H9 (cell line): ENCODE data around the gene SULT2A1. TPM values are rescaled to one million over a fixed set of nuclear protein-coding genes. Genes with fewer than 3 reads are reported as not detected.

Experiments
- DNase-seq: peaks from one replicate; pipeline ENCODE4 v3.0.0-alpha.2; 2017
- H2AFZ ChIP-seq: one replicate; pipeline ENCODE4 v1.6.1; 2013; ENCODE audit warnings: mild to moderate bottlenecking, low read length, control low read depth, moderate library complexity
- H2AK5ac ChIP-seq: 2 replicates; pipeline ENCODE4 v1.6.1; 2013; ENCODE audit warnings: low read length, control low read depth, mixed read lengths; ENCODE audit not compliant: insufficient read length
- H2BK120ac ChIP-seq: one replicate; pipeline ENCODE4 v1.6.1; 2013; ENCODE audit warnings: low read depth, mild to moderate bottlenecking, low read length, control low read depth, inconsistent platforms; ENCODE audit not compliant: poor library complexity, severe bottlenecking
- H2BK12ac ChIP-seq: 2 replicates; pipeline ENCODE4 v1.6.1; 2013; ENCODE audit warnings: low read length, control low read depth, mixed read lengths, low read depth; ENCODE audit not compliant: insufficient read length
- H2BK15ac ChIP-seq: 2 replicates; pipeline ENCODE4 v1.6.1; 2013; ENCODE audit warnings: low read depth, low read length, control low read depth
- H2BK20ac ChIP-seq: one replicate; pipeline ENCODE4 v1.6.1; 2013; ENCODE audit warnings: low read depth, mild to moderate bottlenecking, low read length, control low read depth, inconsistent platforms; ENCODE audit not compliant: poor library complexity, severe bottlenecking
- H2BK5ac ChIP-seq: 2 replicates; pipeline ENCODE4 v1.6.1; 2013; ENCODE audit warnings: low read length, control low read depth, mixed read lengths; ENCODE audit not compliant: insufficient read length
- H3K14ac ChIP-seq: 2 replicates; pipeline ENCODE4 v1.6.1; 2013; ENCODE audit warnings: low read length, control low read depth; ENCODE audit not compliant: insufficient read depth
- H3K18ac ChIP-seq: 2 replicates; pipeline ENCODE4 v1.6.1; 2013; ENCODE audit warnings: low read depth, mild to moderate bottlenecking, mixed read lengths, low read length, control low read depth; ENCODE audit not compliant: insufficient read length
- H3K23ac ChIP-seq: 2 replicates; pipeline ENCODE4 v1.6.1; 2013; ENCODE audit warnings: low read length, control low read depth, mixed read lengths, low read depth; ENCODE audit not compliant: insufficient read length
- H3K23me2 ChIP-seq: 2 replicates; pipeline ENCODE4 v1.6.1; 2013; ENCODE audit warnings: low read depth, mild to moderate bottlenecking, mixed read lengths, low read length, control low read depth; ENCODE audit not compliant: insufficient read length, poor library complexity, severe bottlenecking
- H3K27ac ChIP-seq: 2 replicates; pipeline ENCODE4 v1.5.1; 2013; ENCODE audit warnings: low read length, control low read depth, mixed read lengths, low read depth; ENCODE audit not compliant: insufficient read length
- H3K27me3 ChIP-seq: 2 replicates; pipeline ENCODE4 v1.6.1; 2013; ENCODE audit warnings: low read length, control low read depth, inconsistent platforms; ENCODE audit not compliant: insufficient read depth
- H3K4ac ChIP-seq: 2 replicates; pipeline ENCODE4 v1.6.1; 2013; ENCODE audit warnings: low read depth, mild to moderate bottlenecking, control low read depth, inconsistent platforms, low read length, moderate library complexity
- H3K4me1 ChIP-seq: 2 replicates; pipeline ENCODE4 v1.6.1; 2013; ENCODE audit warnings: low read length, control low read depth, inconsistent platforms; ENCODE audit not compliant: insufficient read depth
- H3K4me2 ChIP-seq: 2 replicates; pipeline ENCODE4 v1.6.1; 2013; ENCODE audit warnings: low read length, control low read depth, mixed read lengths; ENCODE audit not compliant: insufficient read length, insufficient read depth
- H3K56ac ChIP-seq: 2 replicates; pipeline ENCODE4 v1.6.1; 2013; ENCODE audit warnings: low read depth, mild to moderate bottlenecking, mixed read lengths, low read length, control low read depth; ENCODE audit not compliant: insufficient read length
- H3K79me1 ChIP-seq: 2 replicates; pipeline ENCODE4 v1.6.1; 2013; ENCODE audit warnings: low read depth, mild to moderate bottlenecking, moderate library complexity, low read length, control low read depth, inconsistent platforms; ENCODE audit not compliant: insufficient read depth, poor library complexity, severe bottlenecking
- H3K79me2 ChIP-seq: 2 replicates; pipeline ENCODE4 v1.6.1; 2013; ENCODE audit warnings: low read length, control low read depth, inconsistent platforms; ENCODE audit not compliant: insufficient read depth
- H3K9ac ChIP-seq: 2 replicates; pipeline ENCODE4 v1.6.1; 2013; ENCODE audit warnings: low read length, control low read depth, mixed read lengths; ENCODE audit not compliant: insufficient read length; ENCODE audit errors: extremely low read depth
- H3K9me3 ChIP-seq: one replicate; pipeline ENCODE4 v1.6.1; 2013; ENCODE audit warnings: low read depth, low read length, inconsistent platforms; ENCODE audit not compliant: control insufficient read depth
- H3T11ph ChIP-seq: one replicate; pipeline ENCODE4 v1.6.1; 2013; ENCODE audit warnings: mild to moderate bottlenecking, low read length, control low read depth, inconsistent platforms
- H4K20me1 ChIP-seq: one replicate; pipeline ENCODE4 v1.6.1; 2013; ENCODE audit not compliant: control insufficient read depth, insufficient read length, insufficient read depth
- H4K5ac ChIP-seq: 2 replicates; pipeline ENCODE4 v1.6.1; 2013; ENCODE audit warnings: low read depth, mild to moderate bottlenecking, mixed read lengths, low read length, control low read depth; ENCODE audit not compliant: insufficient read length
- H4K8ac ChIP-seq: replicated peaks from 2 replicates; pipeline ENCODE4 v1.6.1; 2013; ENCODE audit warnings: low read length, control low read depth, mixed read lengths, low read depth; ENCODE audit not compliant: insufficient read length
- H4K91ac ChIP-seq: 2 replicates; pipeline ENCODE4 v1.6.1; 2013; ENCODE audit warnings: low read depth, mild to moderate bottlenecking, moderate library complexity, mixed read lengths, low read length, control low read depth; ENCODE audit not compliant: insufficient read length
- H3K27ac Mint-ChIP-seq, 3 experiments: 2 replicates in 2 of 3; 3 replicates in 1 of 3; pipeline ENCODE4 v1.8.0; 2020 to 2021; ENCODE audit warnings: mixed read lengths in 3 of 3, mild to moderate bottlenecking in 1 of 3, moderate library complexity in 1 of 3
- H3K27me3 Mint-ChIP-seq: 2 replicates; pipeline ENCODE4 v1.8.0; 2021; ENCODE audit warnings: low read depth, mild to moderate bottlenecking, moderate library complexity, mixed read lengths
- H3K36me3 Mint-ChIP-seq, 3 experiments: 2 replicates in 2 of 3; 3 replicates in 1 of 3; pipeline ENCODE4 v1.8.0; 2020 to 2021; ENCODE audit warnings: low read depth in 3 of 3, mixed read lengths in 3 of 3; ENCODE audit not compliant: insufficient read depth in 1 of 3
- H3K4me1 Mint-ChIP-seq, 2 experiments: 2 replicates each; pipeline ENCODE4 v1.8.0; 2020; ENCODE audit warnings: mixed read lengths in 2 of 2
- H3K4me3 Mint-ChIP-seq, 2 experiments: 2 replicates in 1 of 2; 3 replicates in 1 of 2; pipeline ENCODE4 v1.8.0; 2020 to 2021; ENCODE audit warnings: mild to moderate bottlenecking in 2 of 2, mixed read lengths in 2 of 2, moderate library complexity in 1 of 2
- H3K9me3 Mint-ChIP-seq, 2 experiments: 2 replicates in 1 of 2; 3 replicates in 1 of 2; pipeline ENCODE4 v1.8.0; 2020; ENCODE audit warnings: mild to moderate bottlenecking in 2 of 2, mixed read lengths in 2 of 2, moderate library complexity in 1 of 2
- CTCF ChIP-seq: fragments of 200-600 bp; sonication (generic); conservative IDR thresholded peaks from 3 replicates; pipeline ENCODE4 v1.8.0; 2021; ENCODE audit warnings: antibody characterized with exemption, mild to moderate bottlenecking
- WGBS: extraction: QIAGEN DNeasy Blood & Tissue Kit; methylation state at CpG from one replicate; pipeline ENCODE4 v1.1.7; 2013; ENCODE audit warnings: missing lambda C conversion rate, low lambda C conversion rate, mixed read lengths; ENCODE audit not compliant: insufficient read length; ENCODE audit errors: extremely low coverage; 5-methylcytosine and 5-hydroxymethylcytosine counted together
- total RNA-seq: library from RNA; stranded (reverse); gene quantifications from 2 replicates; pipeline ENCODE4 v1.2.1, GENCODE V29; 2021

The SULT2A1 gene
- total RNA-seq, 1 experiment from 2014 or later: not detected

DNA sequence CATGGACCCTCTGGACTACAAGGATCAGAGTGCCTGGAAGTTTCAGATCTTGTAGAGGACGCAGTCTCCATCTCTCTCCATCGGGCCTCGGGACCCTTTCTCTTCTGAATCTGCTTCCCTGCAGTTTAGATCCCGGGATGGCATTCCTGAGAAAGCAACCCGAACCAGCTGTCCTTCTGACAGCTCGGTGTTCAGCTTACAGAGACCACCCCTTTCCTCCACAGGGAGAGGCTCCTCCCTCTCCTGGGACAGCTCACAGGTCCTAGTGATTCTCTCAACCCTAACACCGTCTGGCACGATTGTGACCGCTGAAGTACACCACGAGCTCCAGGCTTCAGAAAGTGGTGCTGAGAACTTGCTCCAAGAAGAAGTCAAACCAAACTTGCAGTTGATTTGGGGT, 46.2 kb downstream of the SULT2A1 start:
- Histone ChIP-seq H3K4ac (no peak overlapping the region), H4K20me1 (no peaks in the 10 kb centered on the region), H2AFZ (no peak overlapping the region), H3K27me3 (no peaks in the 10 kb centered on the region), H2BK5ac (no peak overlapping the region), H3K14ac (no peak overlapping the region), H2BK15ac (no peak overlapping the region), H3K18ac (no peak overlapping the region), H2AK5ac (no peak overlapping the region), H3K9me3 (no peaks in the 10 kb centered on the region), H3K23ac (no peak overlapping the region), H2BK20ac (no peak overlapping the region), H3K79me2 (no peaks in the 10 kb centered on the region), H3T11ph (no peak overlapping the region), H4K8ac (no peak overlapping the region), H3K4me2 (no peak overlapping the region), H3K4me1 (no peaks in the 10 kb centered on the region), H3K79me1 (no peaks in the 10 kb centered on the region), H4K91ac (no peak overlapping the region), H2BK12ac (no peak overlapping the region), H3K27ac (no peak overlapping the region), H4K5ac (no peak overlapping the region), H3K9ac (no peak overlapping the region), H3K23me2 (no peaks in the 10 kb centered on the region), H3K56ac (no peak overlapping the region), H2BK120ac (no peak overlapping the region)
- no peaks in the 10 kb centered on the region for H3K9me3 Mint-ChIP-seq
- peaks cover 19 to 22% of the 10 kb centered on the region in 2 experiments for H3K4me1 Mint-ChIP-seq
- H3K27ac Mint-ChIP-seq: peak overlapping the region; percentile 56 to 75 (median 61); a peak in 4 of 7 replicates
- no peak for TF ChIP-seq CTCF
- no CpG with 5 or more reads among the region's 10 CpGs for WGBS
- peak overlapping the region in 1 of 2 experiments; percentile 33; a peak in 2 of 5 replicates for H3K4me3 Mint-ChIP-seq
- H3K27me3 Mint-ChIP-seq: no peaks in the 10 kb centered on the region; the same call in 1 of the 2 replicates
- no peaks in the 10 kb centered on the region for H3K36me3 Mint-ChIP-seq
- peak; percentile 70 for DNase-seq
